CD14-positive monocyte (primary cell): ENCODE results near the gene SALL1. TPM values are rescaled to one million over a fixed set of nuclear protein-coding genes. Genes with fewer than 3 reads are reported as not detected.

Experiments
- DNase-seq, 3 donors: peaks; one replicate each; pipeline ENCODE4 v3.0.0-alpha.2; 2011 to 2022
- H2AFZ ChIP-seq: 2 replicates; pipeline ENCODE4 v1.6.0; 2012; ENCODE audit warnings: mild to moderate bottlenecking, low read depth, low read length, inconsistent platforms; ENCODE audit not compliant: insufficient read depth, poor library complexity, severe bottlenecking
- H3K27ac ChIP-seq, 2 donors: 1 replicate in 1 of 2; 2 replicates in 1 of 2; pipeline ENCODE4 v1.5.1; 2012 to 2013; ENCODE audit warnings: low read length in 2 of 2, control low read depth in 1 of 2, inconsistent platforms in 1 of 2, low read depth in 1 of 2, mild to moderate bottlenecking in 1 of 2
- H3K27me3 ChIP-seq, 2 donors: one replicate each; pipeline versions ENCODE4 v1.6.0 to v1.6.1; 2011 to 2013; ENCODE audit warnings: low read length in 2 of 2; ENCODE audit not compliant: control insufficient read depth in 2 of 2, insufficient read depth in 2 of 2
- H3K36me3 ChIP-seq, 2 donors: replicated peaks in 1 of 2; 1 replicate in 1 of 2; 2 replicates in 1 of 2; pipeline versions ENCODE4 v1.5.1 to v1.6.1; 2012 to 2013; ENCODE audit warnings: low read length in 2 of 2, control low read depth in 1 of 2, inconsistent platforms in 1 of 2, mild to moderate bottlenecking in 1 of 2; ENCODE audit not compliant: insufficient read depth in 2 of 2, control insufficient read depth in 1 of 2
- H3K4me1 ChIP-seq, 2 donors: 1 replicate in 1 of 2; 2 replicates in 1 of 2; pipeline versions ENCODE4 v1.5.1 to v1.6.1; 2012 to 2013; ENCODE audit warnings: low read length in 2 of 2, control low read depth in 1 of 2, inconsistent platforms in 1 of 2, mild to moderate bottlenecking in 1 of 2, moderate library complexity in 1 of 2; ENCODE audit not compliant: insufficient read depth in 2 of 2, control insufficient read depth in 1 of 2
- H3K4me2 ChIP-seq: replicated peaks from 2 replicates; pipeline ENCODE3; 2012; ENCODE audit warnings: low read length, moderate library complexity, mild to moderate bottlenecking; ENCODE audit not compliant: poor library complexity, severe bottlenecking; ENCODE audit errors: extremely low read depth
- H3K4me3 ChIP-seq, 3 experiments: fragments of 200-600 bp in 1 of 3; sonication (generic) in 1 of 3; replicated peaks in 1 of 3; 1 replicate in 2 of 3; 2 replicates in 1 of 3; pipeline ENCODE4 v1.5.1; 2011 to 2013; ENCODE audit warnings: low read length in 3 of 3, mild to moderate bottlenecking in 3 of 3, control low read depth in 2 of 3, low read depth in 2 of 3, inconsistent platforms in 1 of 3, moderate library complexity in 1 of 3
- H3K79me2 ChIP-seq: 2 replicates; pipeline ENCODE4 v1.6.0; 2012; ENCODE audit warnings: mild to moderate bottlenecking, control low read depth, inconsistent platforms, low read length, moderate library complexity; ENCODE audit not compliant: insufficient read depth
- H3K9ac ChIP-seq: 2 replicates; pipeline ENCODE4 v1.6.0; 2017; ENCODE audit warnings: low read length, mild to moderate bottlenecking; ENCODE audit not compliant: insufficient read depth, poor library complexity, severe bottlenecking
- H3K9me3 ChIP-seq, 2 donors: replicated peaks in 1 of 2; 1 replicate in 1 of 2; 2 replicates in 1 of 2; pipeline versions ENCODE4 v1.5.1 to v1.6.1; 2012 to 2013; ENCODE audit warnings: low read length in 2 of 2, control low read depth in 1 of 2; ENCODE audit not compliant: control insufficient read depth in 1 of 2, insufficient read depth in 1 of 2
- H4K20me1 ChIP-seq: 2 replicates; pipeline ENCODE4 v1.6.0; 2012; ENCODE audit warnings: mild to moderate bottlenecking, low read length, control low read depth, moderate library complexity; ENCODE audit not compliant: insufficient read depth
- H3K27ac Mint-ChIP-seq, 7 donors: one replicate each; pipeline ENCODE4 v1.8.0; 2020; ENCODE audit warnings: mild to moderate bottlenecking in 7 of 7, mixed read lengths in 7 of 7, moderate library complexity in 6 of 7, inconsistent platforms in 2 of 7
- H3K27me3 Mint-ChIP-seq, 3 donors: one replicate each; pipeline ENCODE4 v1.8.0; 2021 to 2022; ENCODE audit warnings: low read depth in 3 of 3, mild to moderate bottlenecking in 3 of 3, mixed read lengths in 3 of 3, moderate library complexity in 3 of 3, inconsistent platforms in 1 of 3
- H3K36me3 Mint-ChIP-seq, 2 donors: one replicate each; pipeline ENCODE4 v1.8.0; 2020; ENCODE audit warnings: mixed read lengths in 2 of 2, inconsistent platforms in 1 of 2, mild to moderate bottlenecking in 1 of 2
- H3K4me1 Mint-ChIP-seq: one replicate; pipeline ENCODE4 v1.8.0; 2020; ENCODE audit warnings: mild to moderate bottlenecking, mixed read lengths
- H3K4me3 Mint-ChIP-seq, 2 donors: one replicate each; pipeline ENCODE4 v1.8.0; 2020; ENCODE audit warnings: mild to moderate bottlenecking in 2 of 2, mixed read lengths in 2 of 2, moderate library complexity in 1 of 2
- H3K9me3 Mint-ChIP-seq, 7 donors: one replicate each; pipeline ENCODE4 v1.8.0; 2020 to 2022; ENCODE audit warnings: mixed read lengths in 7 of 7, mild to moderate bottlenecking in 6 of 7, moderate library complexity in 6 of 7, inconsistent platforms in 2 of 7
- CTCF ChIP-seq: fragments of 200-600 bp; IDR thresholded peaks from one replicate; pipeline ENCODE4 v1.8.0; 2022; ENCODE audit warnings: antibody characterized with exemption, mild to moderate bottlenecking
- WGBS: methylation state at CpG from one replicate; pipeline ENCODE4 v1.1.5; 2013; ENCODE audit warnings: missing lambda C conversion rate; ENCODE audit not compliant: insufficient coverage; 5-methylcytosine and 5-hydroxymethylcytosine counted together
- intact Hi-C, 2 donors: fragments of 100-400 bp; cut with micrococcal nuclease; formaldehyde crosslinking; loops; one replicate each; pipeline versions ENCODE4 v1.15.0 to v1.15.1; 2023
- polyA plus RNA-seq, 3 donors: library from polyadenylated mRNA; depleted of rRNA in 1 of 3; unstranded in 2 of 3; stranded (reverse) in 1 of 3; fragments of 300-500 nt in 2 of 3; fragments of >200 nt in 1 of 3; fragmentation: Illumina TruSeq in 2 of 3; gene quantifications; 1 replicate in 2 of 3; 2 replicates in 1 of 3; pipeline ENCODE4 v1.2.3, GENCODE V29; 2012 to 2021

SALL1 gene
- polyA plus RNA-seq, 3 donors: not detected

- Histone ChIP-seq H3K36me3 (no peaks in the 10 kb centered on the region), H3K4me3 (no peak overlapping the region), H3K4me1 (no peaks in the 10 kb centered on the region), H2AFZ (no peak overlapping the region), H4K20me1 (no peaks in the 10 kb centered on the region), H3K9ac (no peak overlapping the region), H3K27ac (no peak overlapping the region), H3K4me2 (no peak overlapping the region), H3K79me2 (no peaks in the 10 kb centered on the region), H3K9me3 (peaks cover 0 to 30% of the 10 kb centered on the region in 2 donors), H3K27me3 (peaks cover 67 to 93% of the 10 kb centered on the region in 2 donors)
- Mint-ChIP-seq H3K4me3 (peak overlapping the region in 1 of 2 donors; percentile 59), H3K9me3 (peaks cover 0 to 22% (median 14%) of the 10 kb centered on the region in 7 donors), H3K27ac (no peak overlapping the region), H3K27me3 (peaks cover 83 to 99% (median 86%) of the 10 kb centered on the region in 3 donors), H3K36me3 (peaks cover 0 to 3% of the 10 kb centered on the region in 2 donors), H3K4me1 (peaks cover 8% of the 10 kb centered on the region)
- intact Hi-C loops: no loop called here
- WGBS: 2% methylated on average over 27 of the region's 61 CpGs
- DNase-seq: no peak
- TF ChIP-seq CTCF: no peak
These were observed 428 bp upstream of the SALL1 start for GRCh38 chr16:51151435-51151960.

- H3K27me3 Mint-ChIP-seq: peaks cover 77 to 99% (median 85%) of the 10 kb centered on the region in 3 donors
- intact Hi-C loops: no loop called here
- peak overlapping the region in 1 of 2 donors; percentile 81 for H3K4me3 Mint-ChIP-seq
These were observed 744 bp downstream of the SALL1 start for GRCh38 chr16:51150165-51150887.

More at GRCh38 chr16:51150165-51150887, 744 bp downstream of the SALL1 start:
- Histone ChIP-seq H4K20me1 (no peaks in the 10 kb centered on the region), H3K9me3 (peaks cover 0 to 26% of the 10 kb centered on the region in 2 donors), H3K36me3 (no peaks in the 10 kb centered on the region), H3K27me3 (peaks cover 67 to 93% of the 10 kb centered on the region in 2 donors), H3K79me2 (no peaks in the 10 kb centered on the region), H3K9ac (no peak overlapping the region), H3K27ac (no peak overlapping the region), H3K4me2 (no peak overlapping the region), H3K4me1 (no peaks in the 10 kb centered on the region), H3K4me3 (no peak overlapping the region), H2AFZ (no peak overlapping the region)
- Mint-ChIP-seq H3K4me1 (peaks cover 8% of the 10 kb centered on the region), H3K27ac (peak overlapping the region in 1 of 7 donors; percentile 50), H3K9me3 (peaks cover 0 to 20% (median 14%) of the 10 kb centered on the region in 7 donors), H3K36me3 (peaks cover 0 to 3% of the 10 kb centered on the region in 2 donors)
- WGBS: under 1% methylated on average over 45 of the region's 53 CpGs
- TF ChIP-seq CTCF: no peak
- no peak for DNase-seq
